Stimulated activated CD8-positive, alpha-beta memory T cell treated with anti-CD3 and anti-CD28 coated beads, Interleukin-4, amount 100 ng/mL, for 24 hours (primary cell): ENCODE results near the gene DPYSL3.

Source experiments
- DNase-seq: peaks from one replicate; pipeline ENCODE4 v3.0.0-alpha.2; 2020; ENCODE audit warnings: low read depth

The DPYSL3 gene

DNA sequence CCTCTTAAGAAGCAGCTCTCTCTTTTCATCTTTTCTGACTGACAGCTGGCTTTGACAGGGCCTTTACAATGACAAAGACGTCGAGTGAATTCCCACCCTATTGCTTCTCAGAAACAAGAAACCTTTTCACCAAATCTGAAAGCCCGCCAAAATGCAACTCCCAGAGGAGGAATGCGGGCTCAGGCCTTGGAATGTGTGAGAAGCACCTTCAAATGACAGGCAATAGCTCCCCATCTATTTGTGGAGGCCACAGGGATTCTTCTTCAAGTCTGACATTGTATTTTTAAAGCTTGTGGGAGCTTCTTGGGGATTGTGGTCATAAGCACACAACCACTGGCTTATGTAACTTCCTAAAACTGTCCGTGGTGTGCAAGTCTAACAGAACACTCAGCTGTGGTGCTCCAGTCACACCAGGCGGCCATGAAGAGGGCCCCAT lies 72.7 kb downstream of the DPYSL3 start:
- DNase-seq = no peak

DNA sequence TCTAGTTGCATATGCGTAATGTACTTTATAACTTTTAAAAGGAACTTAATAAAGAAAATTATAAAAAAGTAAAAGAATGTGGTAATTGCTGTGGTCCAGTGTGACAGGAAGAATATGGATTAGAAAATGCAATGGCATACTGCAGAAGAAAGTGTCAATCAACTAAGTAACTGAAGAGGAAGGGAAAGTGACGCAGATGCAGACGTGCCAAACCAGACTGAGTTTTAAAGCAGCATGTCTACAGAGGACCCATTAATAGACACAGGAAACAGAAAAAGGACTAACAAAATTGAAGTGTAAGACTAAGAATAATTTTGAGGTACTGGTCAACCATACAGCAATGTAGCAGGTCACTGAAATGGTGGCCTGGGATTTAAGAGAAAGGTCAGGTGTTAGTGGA lies 73.3 kb downstream of the DPYSL3 start:
- DNase-seq = no peak

DNA sequence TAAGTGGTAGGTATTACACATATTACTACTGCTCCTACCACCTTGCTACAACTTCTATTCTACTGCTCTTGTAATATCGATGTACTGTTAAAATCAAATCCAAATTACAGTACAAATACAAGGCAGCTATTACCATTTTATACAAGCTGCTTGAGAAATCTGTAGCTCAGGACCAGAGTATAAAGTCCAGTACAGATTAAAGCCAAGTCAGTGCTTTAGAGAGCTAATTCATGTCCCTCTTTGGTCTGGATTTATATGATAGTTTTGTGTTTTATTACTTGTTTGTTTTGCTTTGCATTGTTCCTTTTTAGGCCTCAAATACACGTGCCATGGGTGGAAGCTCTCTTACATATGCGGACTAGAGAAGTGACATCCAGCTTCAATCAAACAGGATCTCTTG lies 75.8 kb downstream of the DPYSL3 start:
- no peak for DNase-seq

DNA sequence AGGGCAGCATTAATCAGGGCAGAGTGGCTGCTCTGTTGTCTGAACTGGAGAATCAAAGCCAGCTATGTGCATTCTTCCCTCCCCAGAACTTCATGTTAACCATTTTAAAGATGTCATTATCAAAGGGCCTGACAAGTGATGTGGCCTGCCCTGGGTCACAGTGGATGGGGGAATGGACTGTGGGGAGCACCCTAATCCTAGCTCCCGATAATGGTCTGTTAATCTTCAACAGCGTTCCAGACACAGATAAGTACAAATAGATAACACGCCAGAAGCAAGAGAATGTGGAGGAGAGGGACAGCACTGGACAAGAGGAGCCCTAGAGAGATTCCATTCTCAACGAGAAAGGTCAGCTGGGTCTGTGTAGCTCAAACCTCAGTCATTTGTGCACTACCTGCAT lies 77.5 kb downstream of the DPYSL3 start:
- no peak for DNase-seq

DNA sequence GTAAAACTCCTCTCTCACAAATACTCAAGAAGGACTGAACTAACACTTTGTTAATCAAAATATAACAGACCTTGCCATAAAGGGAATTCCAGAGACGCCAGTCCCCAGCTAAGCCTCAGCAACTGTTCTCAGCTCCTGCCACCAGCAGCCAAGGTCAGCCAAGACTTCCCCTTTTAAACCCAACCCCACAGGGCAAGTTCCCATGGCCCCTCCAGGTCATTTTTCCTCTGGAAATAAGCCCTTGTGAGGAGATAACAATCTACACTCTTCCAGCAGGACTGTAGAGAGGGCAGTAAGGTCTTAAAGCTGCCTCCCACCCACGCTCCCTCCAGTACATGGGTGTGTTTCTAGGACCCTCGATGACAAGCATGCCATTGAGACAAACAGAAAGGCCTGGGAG lies 78.3 kb downstream of the DPYSL3 start:
- DNase-seq = no peak

DNA sequence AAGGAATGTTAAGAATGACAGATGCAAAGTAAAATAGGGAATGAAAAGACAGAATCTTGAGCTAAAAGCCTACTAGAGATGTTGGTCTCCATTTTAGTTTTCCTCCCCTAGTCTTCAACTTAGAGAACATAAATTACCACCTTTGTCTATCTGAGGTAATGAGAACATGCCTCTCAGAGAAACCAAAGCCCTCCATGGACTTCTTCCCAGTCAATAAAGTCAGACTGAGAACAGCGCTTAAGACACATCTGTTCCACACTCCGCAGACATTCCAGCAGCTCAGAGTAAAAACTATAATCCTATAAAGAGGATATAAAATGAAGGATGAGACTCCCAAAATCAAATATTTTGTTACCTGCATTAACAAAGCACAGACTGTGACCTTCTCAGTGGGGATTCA lies 79.2 kb downstream of the DPYSL3 start:
- no peak for DNase-seq

DNA sequence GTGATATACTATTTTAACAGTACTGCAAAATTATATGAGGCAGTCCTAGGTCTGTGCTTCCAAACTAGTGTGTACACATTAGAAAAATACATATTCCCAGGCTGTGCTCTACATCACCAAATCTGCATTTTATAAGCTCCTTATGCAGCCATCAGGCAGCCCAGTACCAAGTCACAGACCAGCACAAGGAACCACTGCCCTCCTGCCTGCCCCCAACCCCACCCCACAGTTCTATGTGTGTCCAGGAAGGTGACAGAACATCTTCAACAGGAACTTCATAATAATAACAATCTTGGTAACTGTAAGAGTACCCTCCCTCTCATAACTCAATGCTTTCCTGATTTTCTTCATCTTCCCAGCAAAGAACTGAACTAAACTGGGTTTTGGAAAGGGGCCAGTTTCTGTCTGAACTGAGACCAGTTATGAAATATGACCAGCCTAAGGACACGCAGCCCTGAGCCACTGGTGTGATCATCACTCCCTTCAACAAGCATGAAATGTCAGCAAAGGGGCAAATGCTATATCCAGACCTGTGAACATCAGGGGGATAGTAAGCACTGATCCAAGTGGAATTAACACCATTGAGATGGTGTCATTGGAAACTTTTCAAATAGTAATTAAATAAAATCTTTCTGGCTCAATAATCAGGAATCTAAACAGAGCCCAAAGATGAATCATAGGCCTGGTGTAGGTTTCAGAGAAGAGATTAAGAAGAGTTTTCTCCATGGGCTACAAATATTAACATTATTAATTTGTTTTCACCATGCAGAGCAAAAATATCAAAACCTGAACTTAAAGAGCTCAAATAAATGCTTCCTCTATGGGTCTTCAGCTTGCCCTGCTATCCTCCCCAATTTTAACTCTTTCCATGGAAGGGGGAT lies 82.1 kb downstream of the DPYSL3 start:
- DNase-seq = no peak

DNA sequence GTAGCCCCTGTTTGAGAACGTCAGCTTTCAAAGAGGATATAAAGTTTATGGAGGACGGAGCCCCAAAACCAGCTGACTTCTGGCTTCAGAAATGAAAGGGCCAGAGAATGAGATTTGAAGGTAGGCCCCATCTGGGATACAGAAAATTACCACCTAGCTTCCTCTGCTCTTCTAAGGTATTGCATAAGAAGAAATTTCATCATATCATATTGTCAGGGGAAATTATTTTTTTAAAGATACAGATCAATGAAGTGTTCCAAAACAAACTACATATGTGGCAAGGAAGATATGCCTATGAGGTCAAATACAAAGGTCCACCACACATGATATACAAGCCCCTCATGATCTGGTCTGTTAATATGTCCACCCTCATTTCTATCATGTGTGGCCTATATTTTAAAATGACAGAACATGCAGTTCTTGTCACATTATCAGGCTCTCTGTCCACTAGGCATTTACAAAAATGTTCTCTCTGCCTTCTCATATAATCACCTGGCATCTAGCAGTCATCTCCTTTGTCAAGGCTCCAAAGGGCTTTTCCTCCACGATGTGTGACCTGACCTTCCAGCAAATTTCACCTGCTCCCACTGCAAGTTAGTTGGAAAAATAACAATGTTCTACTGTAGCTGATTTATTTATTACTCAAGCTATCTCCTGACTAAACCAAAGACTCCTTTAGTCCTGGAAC lies 83.1 kb downstream of the DPYSL3 start:
- no peak for DNase-seq

DNA sequence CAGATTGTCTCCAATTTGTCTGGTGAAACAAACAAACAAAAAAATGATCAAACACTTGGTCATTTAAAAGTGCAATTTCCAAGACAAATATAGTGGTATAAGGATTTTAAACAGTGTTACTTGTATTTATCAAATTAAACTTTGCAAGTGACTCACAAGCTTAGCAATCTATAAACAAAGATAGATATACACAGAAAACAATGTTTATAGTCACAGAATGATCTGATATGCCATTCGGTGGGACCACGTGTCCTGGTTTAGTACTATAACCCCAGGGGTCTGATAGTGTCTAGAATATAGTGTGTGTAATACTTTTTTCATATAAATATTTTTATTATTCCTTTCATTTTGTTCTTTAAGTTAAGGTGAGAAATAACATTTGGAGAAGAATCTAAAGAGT lies 91.3 kb downstream of the DPYSL3 start:
- no peak for DNase-seq

DNA sequence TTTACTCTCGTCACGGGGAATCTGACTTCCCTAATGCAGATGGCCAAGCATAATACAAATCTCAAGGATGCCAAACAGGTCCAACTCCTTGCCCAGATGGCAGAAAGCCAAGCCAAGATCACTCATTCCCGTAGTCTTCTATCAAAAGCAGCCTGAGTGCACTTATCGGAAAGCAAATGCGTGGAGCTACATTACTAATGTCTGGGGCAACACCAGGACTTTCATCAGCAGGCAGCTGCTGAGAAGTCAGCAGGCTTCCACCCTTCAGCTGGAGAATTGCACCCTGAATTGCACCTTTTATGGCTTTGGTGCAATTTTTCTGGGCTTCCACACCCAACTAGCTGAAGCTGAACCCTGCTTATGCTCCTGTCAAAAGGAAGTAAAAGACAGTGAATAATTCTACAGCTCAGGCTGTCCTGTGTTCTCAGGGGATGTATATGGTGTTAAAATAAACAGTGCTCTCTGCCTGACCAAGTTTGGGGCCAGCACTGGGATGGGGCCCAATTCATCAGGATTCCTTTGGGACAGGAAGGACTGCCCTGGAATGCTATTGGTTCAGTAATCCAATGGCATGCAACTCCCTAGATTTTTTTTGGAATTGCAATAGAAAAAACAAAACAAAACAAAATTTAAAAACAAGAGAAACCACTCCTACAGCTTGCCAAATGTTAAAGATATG lies 92.6 kb downstream of the DPYSL3 start:
- DNase-seq = no peak

DNA sequence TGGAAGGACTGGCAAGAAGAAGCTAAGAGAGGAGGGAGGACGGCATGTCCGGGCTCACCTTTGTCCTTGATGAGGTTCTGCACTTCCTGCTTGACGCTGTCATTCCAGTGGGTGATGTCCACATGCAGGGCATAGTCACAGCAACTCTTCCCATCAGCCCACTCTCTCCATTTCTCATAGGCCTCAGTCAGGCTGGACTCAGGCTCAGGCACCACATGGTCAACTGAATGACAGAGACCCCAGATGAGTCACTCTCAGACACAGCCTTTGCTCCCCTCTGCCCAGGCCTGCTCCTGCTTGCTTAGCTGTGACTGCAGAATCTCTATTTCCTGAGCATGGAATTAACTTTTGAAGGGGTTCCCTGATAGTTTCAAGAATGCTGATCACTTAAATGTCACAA lies 94.2 kb downstream of the DPYSL3 start:
- DNase-seq = no peak

DNA sequence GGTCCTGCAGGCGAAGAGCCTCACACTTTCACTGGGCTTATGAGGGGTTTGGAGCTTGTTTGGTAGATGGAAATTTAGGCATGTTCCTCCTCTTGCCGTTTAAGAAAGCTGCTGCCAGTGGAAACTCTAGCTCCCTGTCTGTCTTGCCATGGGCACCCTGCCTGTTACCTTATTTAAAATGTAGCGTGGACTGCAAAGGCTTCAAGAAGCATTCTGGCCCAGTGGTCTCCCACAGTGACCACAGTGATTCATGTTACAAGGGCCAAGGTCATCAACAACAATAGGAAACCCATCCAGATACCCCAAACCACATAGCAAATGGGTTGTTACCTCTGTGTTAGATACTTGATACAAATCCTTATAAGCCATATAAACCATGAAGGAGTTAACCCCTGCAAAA lies 96.6 kb downstream of the DPYSL3 start:
- no peak for DNase-seq

DNA sequence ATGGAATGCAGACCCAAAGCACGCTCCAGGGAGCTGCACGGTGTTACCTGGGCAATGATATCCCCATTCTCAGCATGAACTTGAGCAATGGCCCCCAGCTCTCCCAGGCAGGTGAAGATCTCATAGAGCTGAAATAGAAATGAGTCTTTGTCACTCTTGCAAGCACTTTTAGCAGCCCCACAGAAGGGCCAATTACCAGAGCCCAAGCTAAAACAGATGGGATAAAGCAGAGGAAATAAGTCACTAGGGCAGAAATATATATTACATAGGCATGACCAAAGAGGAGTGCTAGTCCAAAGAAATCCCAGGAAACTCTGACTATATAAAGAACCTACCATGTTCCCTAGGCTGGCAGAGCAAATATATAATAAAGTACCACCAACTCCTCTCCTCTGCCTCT lies 97.3 kb downstream of the DPYSL3 start:
- DNase-seq = no peak

DNA sequence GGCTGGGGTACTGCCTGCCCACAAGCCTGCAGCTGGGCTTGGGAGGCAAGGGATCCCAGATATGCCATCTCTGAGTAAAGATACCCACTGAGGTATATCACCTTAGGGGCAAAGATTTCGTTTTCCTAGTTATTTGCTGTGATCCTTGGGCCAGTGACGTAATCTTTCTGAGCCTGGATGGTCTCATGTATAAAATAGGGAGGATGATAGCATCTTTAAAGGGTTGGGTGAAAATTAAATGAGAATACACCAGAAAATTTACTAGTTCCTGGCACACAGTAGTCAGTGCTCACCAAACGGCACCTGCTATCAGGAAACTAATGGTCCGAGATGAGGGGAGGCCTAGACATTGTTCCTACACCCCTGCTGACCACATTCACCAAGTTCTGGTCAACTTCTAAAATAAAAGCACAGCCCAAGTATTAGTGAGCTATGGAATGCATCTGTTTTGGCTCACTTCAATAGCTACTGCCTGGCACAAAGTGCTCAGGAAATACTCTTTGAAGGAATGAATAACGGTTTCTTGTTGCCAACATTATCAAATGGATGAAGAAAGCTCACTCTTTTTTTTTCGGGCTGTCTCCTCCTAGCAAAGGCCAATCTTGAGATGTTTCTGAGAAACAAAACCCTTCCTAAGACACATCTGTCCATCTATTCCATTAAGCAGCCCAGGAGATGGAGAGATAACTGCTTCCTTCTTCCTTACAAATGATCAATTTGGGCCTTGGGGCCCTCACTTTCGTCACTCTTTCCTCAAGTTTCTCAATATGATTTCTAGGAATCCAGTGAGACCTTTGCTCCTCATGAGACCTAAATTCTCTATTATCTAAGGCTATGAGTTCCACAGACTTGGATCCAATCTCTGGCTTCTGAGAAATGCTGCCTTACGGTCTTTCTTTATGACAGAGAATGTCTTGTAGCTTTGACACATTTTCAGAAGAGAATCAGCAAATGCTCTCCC lies 98.2 kb downstream of the DPYSL3 start:
- no peak for DNase-seq

DNA sequence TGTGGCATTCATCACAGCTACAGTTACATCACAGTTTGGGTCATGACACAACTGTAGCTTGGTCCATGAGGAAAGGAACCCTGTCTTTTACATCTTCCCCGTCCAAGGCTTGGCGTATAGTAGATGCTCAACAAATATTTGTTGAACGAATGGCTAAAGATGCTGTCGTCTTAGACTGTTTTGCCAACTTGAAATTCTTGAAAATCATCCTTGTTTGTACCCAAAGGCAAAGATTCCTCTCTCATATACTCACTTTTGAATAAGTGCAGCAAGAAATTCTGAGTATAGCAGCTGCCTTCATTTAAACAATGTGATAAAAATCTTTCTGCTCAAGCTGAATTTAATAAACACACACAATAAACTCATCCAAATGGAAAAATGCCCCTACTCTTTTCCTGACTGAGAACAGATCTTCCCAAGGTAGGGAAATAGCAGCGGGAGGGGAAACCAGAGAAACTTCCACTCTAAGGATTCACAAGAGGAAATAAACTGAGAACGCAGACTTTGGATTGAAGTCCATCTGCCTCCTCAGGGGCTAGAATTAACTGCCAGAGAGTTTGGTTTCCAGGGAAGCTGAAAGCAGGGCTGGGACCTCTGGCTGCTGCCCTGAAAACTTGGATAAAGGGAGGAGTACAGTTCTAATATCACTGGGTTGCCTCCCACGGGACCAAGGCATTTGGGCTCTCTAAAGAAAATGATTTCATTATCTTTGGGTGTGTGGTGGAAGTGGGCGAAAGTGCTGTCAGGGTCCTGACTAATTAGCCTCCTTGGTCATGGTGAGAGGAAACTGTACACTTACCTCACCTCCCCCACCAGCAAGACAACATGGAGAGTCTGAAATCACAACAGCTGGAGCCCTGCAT lies 99.1 kb downstream of the DPYSL3 start:
- no peak for DNase-seq

DNA sequence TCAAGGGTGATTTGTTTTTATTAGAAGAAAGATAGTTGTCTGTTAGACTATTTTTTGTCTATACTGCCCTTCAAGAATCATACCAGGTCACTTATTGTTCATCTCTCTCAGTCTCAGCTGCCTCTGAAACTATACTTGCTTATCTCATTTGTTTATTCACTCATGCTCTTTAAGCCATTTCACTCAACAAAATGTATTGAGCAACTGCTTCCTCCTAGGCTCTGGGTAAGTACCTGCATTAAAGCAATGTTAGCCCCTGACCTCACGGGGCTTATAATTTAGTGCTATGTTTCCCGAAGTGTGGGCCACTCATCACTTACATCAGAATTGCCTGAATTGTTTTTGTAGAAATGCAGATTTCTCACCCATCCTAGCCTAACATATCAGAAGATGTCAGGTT lies 100.9 kb downstream of the DPYSL3 start:
- no peak for DNase-seq

DNA sequence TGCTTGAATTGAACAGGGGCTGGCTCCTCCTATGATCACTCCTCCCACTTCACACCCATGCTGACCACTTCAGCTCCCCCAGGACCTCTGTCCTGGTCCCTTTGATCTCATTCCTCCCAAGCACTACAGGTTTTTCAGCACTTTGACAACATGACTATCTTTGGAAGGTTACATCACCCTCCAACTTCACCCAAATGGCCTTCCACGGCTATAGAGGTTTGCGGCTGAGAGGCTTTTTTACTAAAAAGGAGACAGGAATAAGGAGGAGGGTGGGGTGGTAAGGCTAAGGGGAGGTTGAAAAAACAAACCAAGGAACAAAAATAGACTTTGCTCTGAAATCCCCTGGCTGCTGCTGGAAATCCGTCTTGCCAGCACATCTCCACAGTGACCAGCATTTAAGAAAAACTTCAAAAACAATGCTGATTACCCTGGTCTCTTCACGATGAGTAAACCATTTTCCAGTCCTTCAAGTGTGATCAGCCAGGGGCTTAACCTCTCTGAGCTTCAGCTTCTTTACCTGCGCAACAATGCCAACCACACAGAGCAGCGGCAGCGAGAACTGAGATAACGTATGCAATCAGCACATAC lies 102.7 kb downstream of the DPYSL3 start:
- no peak for DNase-seq

DNA sequence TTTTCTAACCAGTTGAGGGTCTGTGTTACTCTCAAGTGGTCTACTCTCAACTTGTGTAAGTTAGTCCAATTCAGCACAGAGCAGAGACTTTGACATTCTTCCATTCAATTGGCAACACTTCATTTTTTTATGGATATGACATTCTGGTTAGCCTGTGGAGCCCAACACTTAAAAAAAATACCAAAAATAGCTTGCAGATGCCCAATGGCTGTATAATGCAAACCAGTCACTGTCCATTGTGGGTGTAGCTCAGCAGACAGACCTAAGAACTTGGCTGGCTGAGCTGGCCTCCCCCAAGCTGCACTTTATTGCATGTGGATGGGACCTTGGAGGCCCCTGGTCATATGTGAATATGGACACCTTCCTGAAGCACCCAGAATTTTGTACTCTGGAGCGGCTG lies 103.2 kb downstream of the DPYSL3 start:
- no peak for DNase-seq

DNA sequence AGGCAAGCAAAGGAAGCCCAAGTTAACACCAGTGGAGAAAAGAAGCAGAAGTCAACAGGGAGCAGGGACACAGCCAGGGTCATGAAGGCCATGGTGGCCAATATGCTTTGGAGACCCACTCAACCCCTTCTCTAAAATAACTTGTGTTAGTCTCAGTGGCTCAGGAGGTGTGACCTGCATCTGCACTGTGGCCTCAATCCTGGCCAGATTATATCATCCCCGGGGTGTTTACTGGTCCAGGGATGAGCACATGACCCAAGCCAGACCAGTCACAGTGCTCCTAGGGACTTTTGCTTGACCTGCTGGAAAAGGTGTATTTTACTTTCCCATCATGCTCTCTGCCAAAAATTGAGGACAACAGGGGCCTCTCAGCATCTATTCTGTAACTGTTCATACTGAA lies 105.2 kb downstream of the DPYSL3 start:
- DNase-seq = no peak
